Mononuclear cell (primary cell): ENCODE results near the gene NCAM2. TPM values are rescaled to one million over a fixed set of nuclear protein-coding genes. Genes with fewer than 3 reads are reported as not detected.

Source experiments
- H3K27me3 ChIP-seq: 2 replicates; pipeline ENCODE4 v1.6.0; 2011; ENCODE audit warnings: low read length, control low read depth; ENCODE audit not compliant: insufficient read depth
- H3K4me1 ChIP-seq: 2 replicates; pipeline ENCODE4 v1.5.1; 2011; ENCODE audit warnings: mild to moderate bottlenecking, low read length, control low read depth; ENCODE audit not compliant: insufficient read depth
- H3K4me3 ChIP-seq: 2 replicates; pipeline ENCODE4 v1.5.1; 2011; ENCODE audit warnings: mild to moderate bottlenecking, low read length, moderate library complexity
- H3K9me3 ChIP-seq: 2 replicates; pipeline ENCODE4 v1.5.1; 2011; ENCODE audit warnings: low read depth, mild to moderate bottlenecking, control low read depth, low read length
- total RNA-seq: library from RNA; depleted of rRNA; stranded (reverse); fragments of >200 nt; gene quantifications from one replicate; pipeline ENCODE4 v1.2.3, GENCODE V29; 2012

Gene NCAM2
- total RNA-seq, 1 donor, result 0.10 TPM

- no peaks in the 10 kb centered on the region for H3K9me3 ChIP-seq
- H3K4me1 ChIP-seq, result no peaks in the 10 kb centered on the region
- no peak overlapping the region for H3K4me3 ChIP-seq
- no peaks in the 10 kb centered on the region for H3K27me3 ChIP-seq
These were observed 469.8 kb downstream of the NCAM2 start for GRCh38 chr21:21468003-21468402.

- Histone ChIP-seq H3K27me3 (no peaks in the 10 kb centered on the region), H3K4me3 (no peak overlapping the region), H3K4me1 (no peaks in the 10 kb centered on the region), H3K9me3 (no peaks in the 10 kb centered on the region)
These were observed 483.0 kb downstream of the NCAM2 start for GRCh38 chr21:21481239-21481638.

- H3K27me3 ChIP-seq, result no peaks in the 10 kb centered on the region
- peaks cover 5% of the 10 kb centered on the region for H3K9me3 ChIP-seq
- no peaks in the 10 kb centered on the region for H3K4me1 ChIP-seq
- H3K4me3 ChIP-seq, result no peak overlapping the region
These were observed 510.6 kb downstream of the NCAM2 start for GRCh38 chr21:21508859-21509258.

- no peak overlapping the region for H3K4me3 ChIP-seq
- no peaks in the 10 kb centered on the region for H3K4me1 ChIP-seq
- H3K27me3 ChIP-seq, result no peaks in the 10 kb centered on the region
- H3K9me3 ChIP-seq, result no peaks in the 10 kb centered on the region
These were observed 532.5 kb downstream of the NCAM2 start for GRCh38 chr21:21530680-21531079.

GRCh38 chr21:21547368-21547953 is 549.3 kb downstream of the NCAM2 start:
- Histone ChIP-seq H3K4me1 (no peaks in the 10 kb centered on the region), H3K4me3 (no peak overlapping the region), H3K27me3 (no peaks in the 10 kb centered on the region), H3K9me3 (no peaks in the 10 kb centered on the region)

- Histone ChIP-seq H3K27me3 (no peaks in the 10 kb centered on the region), H3K4me1 (no peaks in the 10 kb centered on the region), H3K4me3 (no peak overlapping the region), H3K9me3 (peaks cover 12% of the 10 kb centered on the region)
These were observed 561.3 kb downstream of the NCAM2 start for GRCh38 chr21:21559285-21560045.
